ENCODE measurements around the gene CCS.
"Not testable (repeated sequence)": the region's sequence is repeated elsewhere in the genome, so short reads cannot be mapped to it uniquely, and the experiment has no call there.

CCS gene

DNA sequence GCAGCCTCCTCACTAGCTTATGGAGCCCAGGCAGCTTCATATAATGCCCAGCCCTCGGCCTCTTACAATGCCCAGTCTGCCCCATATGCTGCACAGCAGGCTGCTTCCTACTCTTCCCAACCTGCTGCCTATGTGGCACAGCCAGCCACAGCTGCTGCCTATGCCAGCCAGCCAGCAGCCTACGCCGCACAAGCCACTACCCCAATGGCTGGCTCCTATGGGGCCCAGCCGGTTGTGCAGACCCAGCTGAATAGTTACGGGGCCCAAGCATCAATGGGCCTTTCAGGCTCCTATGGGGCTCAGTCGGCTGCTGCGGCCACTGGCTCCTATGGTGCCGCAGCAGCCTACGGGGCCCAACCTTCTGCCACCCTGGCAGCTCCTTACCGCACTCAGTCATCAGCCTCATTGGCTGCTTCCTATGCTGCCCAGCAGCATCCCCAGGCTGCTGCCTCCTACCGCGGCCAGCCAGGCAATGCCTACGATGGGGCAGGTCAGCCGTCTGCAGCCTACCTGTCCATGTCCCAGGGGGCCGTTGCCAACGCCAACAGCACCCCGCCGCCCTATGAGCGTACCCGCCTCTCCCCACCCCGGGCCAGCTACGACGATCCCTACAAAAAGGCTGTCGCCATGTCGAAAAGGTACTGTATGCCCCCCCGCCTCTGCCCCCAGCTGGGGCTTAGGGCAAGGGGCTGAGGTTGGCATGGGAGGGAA, 32.2 kb downstream of the CCS start:
- ATAC-seq, result no peak
- Mint-ChIP-seq H3K27me3 (no peaks in the 10 kb centered on the region), H3K9me3 (no peaks in the 10 kb centered on the region), H3K4me3 (no peak overlapping the region), H3K4me1 (peaks cover 88% of the 10 kb centered on the region), H3K36me3 (peaks cover 67% of the 10 kb centered on the region), H3K27ac (no peak overlapping the region)

DNA sequence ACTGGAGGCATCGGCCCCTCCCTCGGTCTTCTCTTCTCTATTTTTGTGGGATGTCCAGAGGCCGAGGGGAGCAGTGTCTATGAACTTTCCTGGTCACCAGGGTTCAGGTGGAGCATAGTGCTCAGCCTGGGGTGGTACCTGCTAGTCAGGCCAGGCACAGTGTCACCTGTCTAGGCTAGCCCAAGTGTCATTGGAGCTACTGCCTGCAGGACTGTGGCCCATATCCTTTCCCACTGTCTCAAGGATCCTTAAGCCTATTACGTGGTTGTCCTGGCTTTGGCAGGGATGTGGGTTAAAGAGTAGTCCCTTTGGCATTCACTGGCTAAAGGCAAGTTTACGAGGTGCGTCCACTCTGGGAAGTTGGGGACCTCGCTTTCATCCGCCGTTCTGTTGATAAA, 32.8 kb downstream of the CCS start:
- Mint-ChIP-seq H3K36me3 (peaks cover 68% of the 10 kb centered on the region), H3K4me1 (peaks cover 84% of the 10 kb centered on the region), H3K27me3 (no peaks in the 10 kb centered on the region), H3K9me3 (no peaks in the 10 kb centered on the region), H3K27ac (no peak overlapping the region), H3K4me3 (no peak overlapping the region)
- no peak for ATAC-seq

- H3K9me3 Mint-ChIP-seq, result no peaks in the 10 kb centered on the region
- H3K27ac Mint-ChIP-seq, result no peak overlapping the region
- H3K36me3 Mint-ChIP-seq, result peaks cover 68% of the 10 kb centered on the region
- peaks cover 82% of the 10 kb centered on the region for H3K4me1 Mint-ChIP-seq
- H3K4me3 Mint-ChIP-seq, result no peak overlapping the region
- H3K27me3 Mint-ChIP-seq, result no peaks in the 10 kb centered on the region
- no peak for ATAC-seq
Measured at GRCh38 chr11:66626382-66626781, 33.4 kb downstream of the CCS start.

DNA sequence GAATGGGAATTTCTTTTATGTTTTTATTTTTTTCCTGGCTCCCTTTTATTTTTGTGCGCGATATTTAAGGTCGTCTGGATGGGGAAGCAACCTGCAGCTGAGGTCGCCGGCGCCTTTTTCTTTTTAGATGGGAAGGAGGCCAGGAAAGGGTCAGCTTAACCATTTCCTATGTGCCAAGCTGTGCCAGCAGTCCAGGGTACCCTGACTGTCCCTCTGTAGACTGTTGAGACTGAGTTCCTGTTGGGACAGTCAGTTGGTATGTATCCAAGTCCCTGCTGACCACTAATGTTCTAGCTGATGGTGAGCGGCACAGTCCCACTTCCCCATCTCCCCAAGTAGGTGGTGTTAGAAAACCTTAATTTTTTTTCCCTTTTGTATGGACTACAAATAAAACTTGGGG, 33.9 kb downstream of the CCS start:
- H3K9me3 Mint-ChIP-seq, result no peaks in the 10 kb centered on the region
- H3K36me3 Mint-ChIP-seq, result peaks cover 68% of the 10 kb centered on the region
- H3K27me3 Mint-ChIP-seq, result no peaks in the 10 kb centered on the region
- ATAC-seq, result no peak
- no peak overlapping the region for H3K27ac Mint-ChIP-seq
- H3K4me1 Mint-ChIP-seq, result peaks cover 82% of the 10 kb centered on the region
- H3K4me3 Mint-ChIP-seq, result no peak overlapping the region

- H3K4me3 Mint-ChIP-seq, result no peak overlapping the region
Measured at GRCh38 chr11:66628061-66628603, 35.1 kb downstream of the CCS start.

DNA sequence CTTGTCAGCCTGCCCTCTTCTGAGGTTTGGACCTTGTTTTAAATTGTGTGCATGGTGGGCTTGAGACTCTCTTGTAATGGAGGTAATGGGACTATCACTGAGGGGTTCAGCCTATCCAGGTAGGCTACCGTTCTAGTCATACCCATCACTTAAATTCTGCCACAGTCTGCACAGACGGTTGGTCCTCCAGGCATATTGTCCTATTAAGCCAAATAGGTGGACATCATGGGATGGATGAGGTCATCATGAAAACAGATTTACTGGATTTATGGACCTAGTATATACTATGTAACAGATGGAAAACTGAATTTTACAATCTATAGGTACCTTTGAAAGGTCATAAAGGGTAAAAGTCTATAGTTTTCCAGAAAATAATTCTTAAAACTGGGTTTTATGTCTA, 36.4 kb downstream of the CCS start:
- H3K27me3 Mint-ChIP-seq, result no peaks in the 10 kb centered on the region
- no peak overlapping the region for H3K4me3 Mint-ChIP-seq
- peaks cover 63% of the 10 kb centered on the region for H3K4me1 Mint-ChIP-seq
- no peak overlapping the region for H3K27ac Mint-ChIP-seq
- H3K36me3 Mint-ChIP-seq, result peaks cover 53% of the 10 kb centered on the region
- no peaks in the 10 kb centered on the region for H3K9me3 Mint-ChIP-seq
- ATAC-seq, result no peak

More at GRCh38 chr11:66628061-66628603, 35.1 kb downstream of the CCS start:
- H3K36me3 Mint-ChIP-seq, result peaks cover 61% of the 10 kb centered on the region
- no peak for ATAC-seq
- peaks cover 73% of the 10 kb centered on the region for H3K4me1 Mint-ChIP-seq
- no peaks in the 10 kb centered on the region for H3K9me3 Mint-ChIP-seq
- H3K27ac Mint-ChIP-seq, result no peak overlapping the region
- no peaks in the 10 kb centered on the region for H3K27me3 Mint-ChIP-seq

DNA sequence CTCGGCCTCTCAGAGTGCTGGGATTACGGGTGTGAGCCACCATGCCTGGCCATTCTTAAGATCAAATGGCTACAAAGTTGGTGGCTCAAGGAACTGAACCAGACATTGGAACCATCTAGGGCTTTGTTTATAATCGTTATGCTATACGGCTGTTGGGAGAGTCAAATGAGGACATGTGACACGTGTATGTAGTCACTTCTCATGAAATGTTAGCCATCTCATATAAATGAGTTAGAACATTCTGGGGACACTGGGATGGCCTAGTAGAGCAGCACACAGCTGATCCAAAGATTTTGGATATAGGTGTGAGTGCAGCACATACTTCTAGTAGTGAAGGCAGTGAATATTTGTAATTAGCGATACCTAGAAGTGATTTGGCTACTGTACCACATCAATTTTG, 38.9 kb downstream of the CCS start:
- Mint-ChIP-seq H3K27ac (no peak overlapping the region), H3K4me1 (peaks cover 50% of the 10 kb centered on the region), H3K4me3 (no peak overlapping the region), H3K27me3 (no peaks in the 10 kb centered on the region), H3K9me3 (no peaks in the 10 kb centered on the region), H3K36me3 (peaks cover 39% of the 10 kb centered on the region)
- no peak for ATAC-seq

GRCh38 chr11:66632952-66633351, 40.0 kb downstream of the CCS start:
- H3K4me1 Mint-ChIP-seq, result peaks cover 50% of the 10 kb centered on the region
- no peak for ATAC-seq
- peaks cover 29% of the 10 kb centered on the region for H3K36me3 Mint-ChIP-seq
- no peak overlapping the region for H3K27ac Mint-ChIP-seq
- H3K4me3 Mint-ChIP-seq, result no peak overlapping the region
- no peaks in the 10 kb centered on the region for H3K27me3 Mint-ChIP-seq
- H3K9me3 Mint-ChIP-seq, result no peaks in the 10 kb centered on the region

GRCh38 chr11:66636411-66636810, 43.4 kb downstream of the CCS start:
- H3K4me1 Mint-ChIP-seq, result peaks cover 57% of the 10 kb centered on the region
- no peak overlapping the region for H3K4me3 Mint-ChIP-seq
- H3K9me3 Mint-ChIP-seq, result no peaks in the 10 kb centered on the region
- H3K27me3 Mint-ChIP-seq, result no peaks in the 10 kb centered on the region
- ATAC-seq, result no peak
- peaks cover 28% of the 10 kb centered on the region for H3K36me3 Mint-ChIP-seq
- H3K27ac Mint-ChIP-seq, result no peak overlapping the region

DNA sequence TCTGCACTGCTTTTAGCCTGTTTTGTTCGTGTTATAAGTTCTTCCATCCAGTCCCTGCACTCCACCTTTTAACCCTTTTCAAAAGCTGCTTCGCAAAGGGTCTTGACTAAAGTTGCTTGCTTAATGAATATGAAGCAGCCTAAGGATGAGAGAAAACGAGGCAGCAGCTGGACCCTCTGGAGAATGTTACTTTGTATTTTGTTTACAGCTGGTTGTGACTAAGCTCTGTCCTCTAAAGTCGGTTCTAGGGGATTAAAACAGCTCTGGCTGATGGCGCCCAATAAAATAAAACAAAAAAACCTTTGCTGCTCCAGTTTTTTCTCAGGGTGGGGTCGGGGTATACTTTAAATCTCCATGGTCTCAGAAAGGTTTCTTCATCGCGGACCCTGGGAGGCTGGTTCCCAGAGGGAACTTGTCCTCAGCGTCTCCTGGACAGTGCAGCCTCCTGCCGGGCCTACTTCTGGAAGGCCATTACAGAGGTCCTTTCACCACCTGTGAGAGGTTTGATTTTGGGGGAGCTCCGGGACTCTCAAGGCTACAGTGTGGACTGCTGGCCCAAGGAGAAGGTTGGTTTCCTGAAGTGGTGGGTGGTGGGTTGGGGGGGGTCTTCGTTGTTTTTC, 44.7 kb downstream of the CCS start:
- Mint-ChIP-seq H3K4me1 (peaks cover 62% of the 10 kb centered on the region), H3K9me3 (no peaks in the 10 kb centered on the region), H3K27ac (peak overlapping the region; percentile 96), H3K4me3 (peak overlapping the region; percentile 91), H3K36me3 (peaks cover 38% of the 10 kb centered on the region), H3K27me3 (no peaks in the 10 kb centered on the region)
- ATAC-seq, result no peak

- H3K4me1 Mint-ChIP-seq, result peaks cover 69% of the 10 kb centered on the region
- no peaks in the 10 kb centered on the region for H3K27me3 Mint-ChIP-seq
- peak within 1 kb of the TSS; percentile 96 for H3K27ac Mint-ChIP-seq
- peaks cover 46% of the 10 kb centered on the region for H3K36me3 Mint-ChIP-seq
- H3K9me3 Mint-ChIP-seq, result no peaks in the 10 kb centered on the region
- ATAC-seq, result peak; percentile 99
- peak within 1 kb of the TSS; percentile 91 for H3K4me3 Mint-ChIP-seq
Measured at GRCh38 chr11:66638177-66639065, 45.4 kb downstream of the CCS start, which contains the start of gene RBM4. Gene RBM4 (plus strand): TSS chr11:66638703. CDS start chr11:66639712, 1,009 bp downstream.

GRCh38 chr11:66639066-66639813, 46.3 kb downstream of the CCS start:
- peaks cover 77% of the 10 kb centered on the region for H3K4me1 Mint-ChIP-seq
- peak overlapping the region; percentile 96 for H3K27ac Mint-ChIP-seq
- H3K36me3 Mint-ChIP-seq, result peaks cover 51% of the 10 kb centered on the region
- ATAC-seq, result no peak
- H3K9me3 Mint-ChIP-seq, result no peaks in the 10 kb centered on the region
- H3K4me3 Mint-ChIP-seq, result peak overlapping the region; percentile 91
- H3K27me3 Mint-ChIP-seq, result no peaks in the 10 kb centered on the region

DNA sequence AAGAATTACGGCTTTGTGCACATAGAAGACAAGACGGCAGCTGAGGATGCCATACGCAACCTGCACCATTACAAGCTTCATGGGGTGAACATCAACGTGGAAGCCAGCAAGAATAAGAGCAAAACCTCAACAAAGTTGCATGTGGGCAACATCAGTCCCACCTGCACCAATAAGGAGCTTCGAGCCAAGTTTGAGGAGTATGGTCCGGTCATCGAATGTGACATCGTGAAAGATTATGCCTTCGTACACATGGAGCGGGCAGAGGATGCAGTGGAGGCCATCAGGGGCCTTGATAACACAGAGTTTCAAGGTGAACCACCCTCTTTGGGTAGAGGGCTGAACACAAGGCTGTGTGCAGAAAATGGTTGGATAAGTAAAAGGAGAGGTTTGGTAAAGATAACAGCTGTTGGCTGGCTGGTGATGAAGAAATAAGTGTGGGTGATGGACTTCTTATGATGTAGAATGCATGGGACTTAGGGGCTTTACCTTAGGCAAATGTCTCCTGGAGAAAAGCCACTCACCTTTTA, 46.9 kb downstream of the CCS start:
- H3K36me3 Mint-ChIP-seq, result peaks cover 51% of the 10 kb centered on the region
- not testable (repeated sequence) for ATAC-seq, H3K27me3 Mint-ChIP-seq, H3K9me3 Mint-ChIP-seq
- H3K4me1 Mint-ChIP-seq, result peaks cover 79% of the 10 kb centered on the region
- peak overlapping the region; percentile 91 for H3K4me3 Mint-ChIP-seq
- peak overlapping the region; percentile 96 for H3K27ac Mint-ChIP-seq

DNA sequence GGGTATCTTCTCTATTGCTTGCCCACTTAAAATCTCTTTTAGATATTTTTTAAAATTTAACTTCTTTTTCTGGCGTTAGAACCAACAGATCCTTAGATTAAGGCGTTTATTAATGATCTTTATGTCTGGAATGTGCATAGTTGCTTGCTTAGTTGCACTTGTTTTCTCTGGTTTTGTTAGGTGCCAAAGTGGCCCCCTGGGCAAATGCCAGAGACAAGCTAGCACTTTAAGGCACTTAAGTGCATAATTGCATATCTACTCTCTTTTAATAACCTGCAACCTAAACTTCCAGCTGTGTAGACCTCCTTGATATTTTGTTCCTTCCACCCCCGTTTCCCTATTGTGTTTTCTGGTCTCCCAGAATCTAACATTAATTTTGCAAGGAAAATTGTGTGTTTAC, 48.8 kb downstream of the CCS start:
- Mint-ChIP-seq H3K27me3 (no peaks in the 10 kb centered on the region), H3K27ac (no peak overlapping the region), H3K36me3 (peaks cover 68% of the 10 kb centered on the region), H3K4me1 (peaks cover 93% of the 10 kb centered on the region), H3K9me3 (no peaks in the 10 kb centered on the region), H3K4me3 (peak overlapping the region; percentile 74)
- ATAC-seq, result no peak

Measured in stimulated activated memory B cell treated with anti-CD40 and anti-IgM and Interleukin-4, amounts not matched to agents 10 μg/mL and 1 μg/mL and 100 μg/mL, for 72 hours (primary cell).